Forelimb muscle (tissue), 1 donor: ENCODE results near the gene ZNF280D. TPM values are rescaled to one million over a fixed set of nuclear protein-coding genes. Genes with fewer than 3 reads are reported as not detected.
"Not testable (repeated sequence)": the region's sequence is repeated elsewhere in the genome, so short reads cannot be mapped to it uniquely, and the experiment has no call there.

ENCODE experiments used
- DNase-seq: peaks from one replicate; pipeline ENCODE4 v3.0.0-alpha.2; 2013; ENCODE audit warnings: low read depth
- polyA plus RNA-seq: library from polyadenylated mRNA; unstranded; fragments of 120-200 nt; gene quantifications from one replicate; pipeline ENCODE4 v1.2.1, GENCODE V29; 2013; ENCODE audit not compliant: insufficient read length

Gene ZNF280D
- polyA plus RNA-seq, result 37.5 TPM

DNA sequence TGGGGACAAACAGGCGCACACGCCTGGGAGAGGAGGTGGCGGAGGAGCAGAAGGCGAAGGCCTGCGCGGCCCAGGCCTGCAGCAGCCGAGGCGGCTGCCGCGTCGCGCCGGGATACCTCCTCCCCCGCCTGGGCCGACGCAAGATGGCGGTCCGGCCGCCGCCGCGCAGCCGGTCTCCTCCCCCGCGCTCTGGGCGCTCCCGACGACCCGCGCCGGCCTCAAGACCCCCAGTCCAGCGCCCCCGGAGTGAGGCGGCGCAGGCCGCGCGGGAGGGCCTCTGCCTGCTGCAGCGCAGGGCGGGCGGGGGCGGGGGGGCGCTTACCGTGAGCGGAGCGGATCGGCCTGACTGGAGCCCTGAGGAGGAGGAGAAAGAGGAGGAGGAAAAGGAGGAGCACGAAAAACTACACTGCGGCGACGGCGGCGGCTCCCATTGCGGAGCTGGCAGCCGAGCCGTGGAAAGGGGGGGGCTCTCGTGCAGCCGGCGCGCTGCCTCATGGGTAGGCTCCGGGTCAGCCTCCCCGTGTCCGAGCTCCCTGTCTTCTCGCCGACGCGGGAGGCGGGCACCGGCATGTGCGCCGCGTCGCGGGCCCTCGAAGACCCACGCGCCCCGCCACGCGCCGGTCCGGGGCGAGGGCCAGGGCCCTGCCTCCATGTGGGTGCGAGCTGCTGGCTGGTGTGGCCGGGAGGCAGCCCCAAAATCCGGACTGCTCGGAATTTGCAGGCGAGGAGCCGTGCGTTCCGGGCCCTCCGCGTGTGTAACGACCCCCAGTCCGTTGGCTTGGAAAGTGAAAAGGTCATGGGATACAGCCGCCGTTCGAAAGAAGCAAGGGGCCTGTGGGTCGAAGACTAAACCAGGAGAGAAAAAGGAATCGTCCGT, at the start of gene ZNF280D:
Gene ZNF280D (minus strand): TSS at position 374 of the 877 bp plus-strand sequence. CDS start 26,400 bp downstream, outside the sequence.
- no peak for DNase-seq

- no peak for DNase-seq
Measured at GRCh38 chr15:56782306-56782705, 49.0 kb upstream of the ZNF280D start.

GRCh38 chr15:56781666-56782065, 48.4 kb upstream of the ZNF280D start:
- DNase-seq, result no peak

DNA sequence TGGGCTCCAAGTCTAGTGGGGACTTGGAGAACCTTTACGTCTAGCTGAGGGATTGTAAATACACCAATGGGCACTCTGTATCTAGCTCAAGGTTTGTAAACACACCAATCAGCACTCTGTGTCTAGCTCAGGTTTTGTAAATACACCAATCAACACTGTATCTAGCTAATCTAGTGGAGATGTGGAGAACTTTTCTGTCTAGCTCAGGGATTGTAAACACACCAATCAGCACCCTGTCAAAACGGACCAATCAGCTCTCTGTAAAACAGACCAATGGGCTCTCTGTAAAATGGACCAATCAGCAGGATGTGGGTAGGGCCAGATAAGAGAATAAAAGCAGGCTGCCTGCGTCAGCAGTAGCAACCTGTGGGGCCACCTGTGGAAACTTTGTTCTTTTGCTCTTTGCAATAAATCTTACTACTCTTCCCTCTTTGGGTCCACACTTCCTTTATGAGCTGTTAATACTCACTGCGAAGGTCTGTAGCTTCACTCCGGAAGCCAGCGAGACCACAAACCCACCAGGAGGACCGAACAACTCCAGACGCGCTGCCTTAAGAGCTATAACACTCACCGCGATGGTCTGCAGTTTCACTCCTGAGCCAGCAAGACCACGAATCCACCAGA, 46.9 kb upstream of the ZNF280D start:
- DNase-seq, result not testable (repeated sequence)

GRCh38 chr15:56779449-56779848, 46.1 kb upstream of the ZNF280D start:
- DNase-seq, result not testable (repeated sequence)

DNA sequence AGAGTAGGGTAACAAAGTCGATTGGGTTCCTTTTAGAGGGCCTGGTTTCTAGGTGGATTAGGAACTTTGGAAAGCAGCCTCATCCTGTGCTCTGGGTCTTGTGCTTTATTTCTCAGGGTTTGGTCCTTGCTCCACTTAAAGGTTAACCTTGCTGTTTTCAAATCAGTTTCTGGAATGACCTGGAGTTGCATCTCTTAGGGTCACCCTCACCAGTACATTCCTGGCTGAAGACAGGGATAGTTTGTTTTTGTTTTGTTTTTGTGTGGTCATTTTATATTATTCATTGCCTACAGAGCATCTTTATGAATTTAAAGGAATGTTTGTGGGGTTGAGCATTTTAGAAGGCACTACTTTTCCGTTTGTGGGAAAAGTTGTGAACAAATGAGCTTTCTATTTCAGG, 45.5 kb upstream of the ZNF280D start:
- no peak for DNase-seq

DNA sequence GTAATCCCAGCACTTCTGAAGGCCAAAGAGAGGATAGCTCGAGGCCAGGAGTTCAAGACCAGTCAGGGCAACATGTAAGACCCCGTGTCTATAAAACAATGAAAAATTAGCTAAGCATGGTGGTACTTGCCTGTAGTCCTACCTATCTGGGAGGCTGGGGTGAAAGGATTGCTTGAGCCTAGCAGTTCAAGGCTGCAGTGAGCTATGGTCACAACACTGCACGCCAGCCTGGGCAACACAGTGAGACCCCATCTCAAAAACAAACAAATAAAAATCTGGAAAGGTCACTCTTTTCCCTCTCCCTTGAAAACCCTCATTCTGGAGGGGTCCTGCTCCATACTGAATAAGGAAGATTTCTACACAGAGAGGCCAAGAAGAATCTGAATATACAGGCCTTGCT, 43.5 kb upstream of the ZNF280D start:
- DNase-seq, result no peak

- no peak for DNase-seq
Measured at GRCh38 chr15:56775641-56776040, 42.3 kb upstream of the ZNF280D start.

GRCh38 chr15:56774356-56774755, 41.0 kb upstream of the ZNF280D start:
- DNase-seq, result no peak

- DNase-seq, result no peak
Measured at GRCh38 chr15:56772868-56773639, 39.7 kb upstream of the ZNF280D start.

DNA sequence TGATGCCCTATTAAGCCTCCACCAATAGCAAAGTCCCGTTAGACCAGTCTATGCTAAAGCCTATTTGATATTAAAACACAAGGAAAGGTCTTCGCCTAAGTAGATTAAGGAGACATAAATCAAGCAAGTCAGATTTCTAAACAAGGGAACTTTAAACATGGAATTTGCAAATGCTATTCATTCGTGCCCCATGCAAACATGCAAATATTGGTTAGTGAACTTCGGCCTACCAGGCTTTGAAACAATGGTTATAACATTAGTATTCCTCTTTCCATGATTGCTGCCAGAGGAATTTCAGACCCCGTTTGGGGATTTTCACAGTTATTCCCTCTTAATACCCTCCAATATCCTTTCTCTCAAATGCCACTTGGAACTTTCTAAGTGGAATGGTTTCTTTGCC, 36.9 kb upstream of the ZNF280D start:
- DNase-seq, result no peak

GRCh38 chr15:56767315-56767714, 34.0 kb upstream of the ZNF280D start:
- no peak for DNase-seq

DNA sequence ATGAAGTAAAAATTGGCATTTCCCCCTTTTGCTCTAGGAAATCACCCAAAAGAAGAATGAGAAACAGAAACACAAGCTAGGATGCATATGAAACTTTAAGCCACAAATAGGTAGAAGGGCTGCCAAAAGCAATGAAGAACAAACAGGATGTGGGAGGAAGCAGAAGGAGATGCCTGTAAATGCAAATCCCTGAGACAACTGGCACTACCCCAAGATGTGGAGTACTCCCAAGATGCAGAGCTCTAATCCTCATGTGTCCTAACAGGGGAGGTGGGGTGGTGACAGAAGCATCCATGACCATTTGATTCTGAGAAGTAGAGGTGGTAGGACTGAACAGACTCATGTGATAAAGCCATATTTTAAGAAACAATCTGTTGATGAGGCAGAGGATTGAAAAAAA, 31.9 kb upstream of the ZNF280D start:
- no peak for DNase-seq

DNA sequence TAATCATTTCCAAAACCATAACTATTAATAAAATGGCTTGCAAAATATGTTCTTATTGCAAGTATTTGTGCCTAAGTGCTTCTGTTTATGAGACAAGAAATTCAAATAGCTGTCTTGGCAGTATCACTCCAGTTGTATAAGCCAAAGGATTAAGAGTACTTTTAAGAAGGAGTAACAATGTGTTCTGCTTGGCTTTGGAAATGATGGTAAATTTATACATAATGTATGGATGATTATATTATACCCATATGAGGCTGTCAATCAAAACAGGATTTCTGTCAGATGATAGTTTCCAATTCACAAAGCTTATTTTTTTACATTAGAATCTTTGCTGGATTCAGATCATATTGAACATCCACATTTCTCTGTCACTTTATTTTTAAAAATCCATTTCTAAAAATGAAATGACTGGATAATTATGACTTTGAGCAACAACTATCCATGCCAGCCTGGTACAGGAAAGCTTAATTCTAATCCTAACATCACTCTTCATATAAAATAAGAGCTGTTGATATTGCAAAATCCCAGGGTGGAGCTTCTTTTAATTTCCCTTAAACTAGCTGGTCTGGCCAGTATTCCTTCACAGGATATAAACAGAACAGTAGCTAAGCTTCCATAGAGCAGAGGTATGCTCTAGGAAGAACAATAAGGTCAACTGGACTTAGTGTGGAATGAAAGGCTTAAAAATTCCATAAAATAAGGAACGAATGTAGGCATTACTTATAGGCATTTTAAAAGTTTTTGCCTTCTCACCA, 30.0 kb upstream of the ZNF280D start:
- no peak for DNase-seq

DNA sequence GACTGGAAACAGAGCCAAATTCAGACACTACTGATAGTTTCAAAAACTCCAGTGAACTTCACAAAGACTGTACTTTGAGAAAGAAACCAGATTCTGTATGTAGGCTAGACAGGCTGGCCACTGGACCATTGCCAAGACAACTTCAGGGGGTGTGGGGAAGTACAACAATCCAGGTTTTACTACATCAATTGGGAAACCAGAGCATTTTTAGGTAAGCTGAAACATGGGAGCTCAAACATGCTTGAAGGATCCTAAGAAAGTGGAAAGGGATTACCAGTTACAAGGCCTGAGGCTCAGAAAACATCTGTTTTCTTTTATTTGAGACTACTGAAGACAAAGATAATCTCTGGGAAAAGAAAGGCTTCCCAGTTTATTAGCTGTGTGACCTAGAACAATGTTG, 26.9 kb upstream of the ZNF280D start:
- no peak for DNase-seq

DNA sequence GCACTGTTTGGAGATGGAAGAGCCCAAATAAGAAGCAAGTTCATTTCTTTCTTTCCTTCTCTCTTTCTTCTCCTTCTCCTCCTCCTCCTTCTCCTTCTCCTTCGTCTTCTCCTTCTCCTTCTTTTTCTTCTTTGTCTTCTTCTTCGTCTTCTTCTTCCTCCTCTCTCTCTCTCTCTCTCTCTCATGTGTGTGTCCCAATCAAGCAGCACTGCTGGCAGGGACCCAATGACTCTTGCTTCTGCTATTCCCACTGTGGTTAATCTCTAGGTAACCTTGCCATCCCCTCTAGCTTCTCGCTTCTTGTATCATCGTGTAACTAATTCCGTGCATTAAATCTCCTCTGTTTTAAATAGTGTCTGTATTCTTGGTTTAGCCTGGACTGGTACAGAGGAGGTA, 26.1 kb upstream of the ZNF280D start:
- DNase-seq, result no peak

GRCh38 chr15:56758770-56759449, 25.6 kb upstream of the ZNF280D start:
- DNase-seq, result no peak

DNA sequence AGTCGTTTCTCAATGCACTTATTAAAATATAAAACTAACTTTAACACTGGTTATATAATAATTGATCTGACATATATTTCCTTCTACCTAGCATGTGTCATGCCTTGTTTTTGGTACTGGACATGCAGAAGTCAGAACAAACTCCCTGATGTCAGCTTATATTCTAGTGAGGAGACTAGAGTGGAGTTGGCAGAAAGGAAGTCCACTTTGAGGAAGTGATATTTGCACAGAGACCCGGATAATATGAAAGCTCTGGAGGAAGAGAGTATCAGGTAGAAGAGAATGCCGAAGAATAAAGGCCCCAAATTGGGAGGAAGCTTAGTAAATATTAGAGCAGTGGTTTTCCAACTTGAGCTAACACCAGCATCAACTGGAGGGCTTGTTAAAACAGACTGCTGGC, 24.6 kb upstream of the ZNF280D start:
- no peak for DNase-seq

DNA sequence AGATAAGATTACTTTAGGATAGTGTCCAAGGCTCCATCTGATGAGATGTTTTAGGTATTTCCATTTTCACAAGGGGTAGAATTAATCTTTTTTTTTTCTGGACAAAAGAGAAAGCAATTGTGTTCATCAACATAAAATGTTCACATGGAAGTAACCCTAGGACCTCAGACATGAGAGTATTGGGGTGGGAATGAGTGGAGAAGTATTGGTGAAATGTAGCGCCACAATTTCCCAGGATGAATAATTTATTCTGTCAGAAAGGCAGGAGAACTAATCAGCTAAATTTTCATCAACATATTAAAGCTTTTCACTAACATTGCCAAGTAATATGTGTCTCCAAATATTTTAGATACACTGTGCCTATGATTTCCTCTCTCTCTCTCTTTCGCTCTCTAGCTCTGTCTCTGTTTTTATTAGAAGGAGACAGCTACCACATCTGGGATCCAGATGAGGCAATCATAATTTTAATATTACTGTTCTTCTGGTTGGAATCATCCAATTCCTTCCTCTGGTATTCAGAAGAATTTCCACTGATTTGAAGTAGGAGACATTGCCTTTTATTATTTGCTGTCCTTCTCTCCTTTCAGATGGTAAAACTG, 21.6 kb upstream of the ZNF280D start:
- DNase-seq, result no peak

DNA sequence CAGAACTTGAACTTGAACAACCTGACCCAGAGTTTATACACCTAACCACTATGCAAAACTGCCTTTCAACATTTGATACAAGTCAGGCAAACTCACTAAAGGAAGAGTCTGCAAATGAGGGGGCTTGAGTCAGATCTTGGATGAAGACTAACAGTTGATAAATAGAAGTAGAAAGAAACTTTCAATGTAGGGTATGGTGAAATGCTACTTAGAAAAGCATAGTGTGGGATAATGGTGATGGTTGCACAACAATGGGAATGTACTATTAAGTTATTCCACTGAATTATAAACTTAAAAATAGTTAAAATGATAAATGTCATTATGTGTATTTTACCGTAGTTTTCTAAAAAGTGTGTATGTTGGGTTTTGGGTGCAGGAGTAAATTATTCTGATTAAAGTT, 19.7 kb upstream of the ZNF280D start:
- DNase-seq, result no peak

GRCh38 chr15:56749982-56750381, 16.7 kb upstream of the ZNF280D start:
- no peak for DNase-seq
